ENCODE measurements around the gene SLC39A7.

SLC39A7 gene

DNA sequence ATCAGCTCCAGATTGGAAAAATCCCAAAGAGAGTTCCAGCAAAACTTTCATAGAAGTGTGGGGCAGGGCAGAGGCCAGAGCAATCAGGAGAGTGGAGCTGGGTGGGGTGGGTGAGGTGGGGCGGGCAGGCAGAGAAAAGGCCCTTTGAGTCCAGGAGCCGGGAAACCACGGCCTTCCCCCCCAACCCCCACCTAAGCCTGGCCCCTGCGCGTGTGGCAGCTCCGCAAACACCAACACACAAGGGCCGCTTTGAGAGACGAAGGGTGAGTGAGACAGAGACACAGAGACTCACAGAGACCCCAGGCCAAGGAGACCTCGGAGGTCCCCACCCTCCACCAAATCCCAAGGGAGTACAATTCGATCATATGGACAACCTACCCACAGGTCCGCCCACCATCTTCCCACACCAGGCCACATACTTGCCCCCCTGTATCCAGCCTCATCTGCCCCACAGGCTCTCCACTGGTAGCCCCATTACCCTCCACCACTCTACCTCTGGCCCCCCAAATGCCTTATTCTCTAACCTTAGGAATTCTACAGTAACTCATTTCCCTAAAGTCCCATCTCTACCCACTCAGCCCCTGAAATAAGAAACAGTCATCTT, 10.1 kb upstream of the SLC39A7 start:
- no peaks in the 10 kb centered on the region for H3K9me2 ChIP-seq (replicated peaks; ENCODE audit: control insufficient read depth, low read length)
- no peaks in the 10 kb centered on the region for H3K79me2 ChIP-seq (ENCODE audit: control insufficient read depth, low read length)
- peaks cover 18% of the 10 kb centered on the region for H3K36me3 ChIP-seq (ENCODE audit: control insufficient read depth, low read length)
- no peak overlapping the region for H3K4me3 ChIP-seq (ENCODE audit: low read length)
- H3K4me1 ChIP-seq (ENCODE audit: control insufficient read depth, low read length), result peaks cover 11% of the 10 kb centered on the region
- no peaks in the 10 kb centered on the region for H4K20me1 ChIP-seq (ENCODE audit: control insufficient read depth, insufficient read depth, low read depth, low read length)
- no peaks in the 10 kb centered on the region for H3K9me3 ChIP-seq (ENCODE audit: control insufficient read depth, insufficient read depth, low read length)
- TF ChIP-seq CTCF (IDR thresholded peaks at IDR 0.05; ENCODE audit: low read depth, low read length, poor library complexity, severe bottlenecking) (no peak), EZH2phosphoT487 (IDR thresholded peaks at IDR 0.05; ENCODE audit: borderline replicate concordance, low read length) (no peak)
- no peak overlapping the region for H3K4me2 ChIP-seq (ENCODE audit: low read length)
- peaks cover 30% of the 10 kb centered on the region for H3K27me3 ChIP-seq (ENCODE audit: control insufficient read depth, low read length)
- H3K27ac ChIP-seq (ENCODE audit: low read depth, low read length), result no peak overlapping the region
- H3F3A ChIP-seq (ENCODE audit: control insufficient read depth, insufficient read depth), result no peaks in the 10 kb centered on the region

GRCh38 chr6:33191383-33192104, 9.1 kb upstream of the SLC39A7 start:
- no peak for TF ChIP-seq EZH2phosphoT487 (IDR thresholded peaks at IDR 0.05; ENCODE audit: borderline replicate concordance, low read length)
- no peak for TF ChIP-seq CTCF (IDR thresholded peaks at IDR 0.05; ENCODE audit: low read depth, low read length, poor library complexity, severe bottlenecking)
- Histone ChIP-seq H3K27me3 (ENCODE audit: control insufficient read depth, low read length) (peaks cover 30% of the 10 kb centered on the region), H3K79me2 (ENCODE audit: control insufficient read depth, low read length) (no peaks in the 10 kb centered on the region), H3K27ac (ENCODE audit: low read depth, low read length) (no peak overlapping the region), H3F3A (ENCODE audit: control insufficient read depth, insufficient read depth) (no peaks in the 10 kb centered on the region), H3K9me3 (ENCODE audit: control insufficient read depth, insufficient read depth, low read length) (no peaks in the 10 kb centered on the region), H3K9me2 (replicated peaks; ENCODE audit: control insufficient read depth, low read length) (no peaks in the 10 kb centered on the region), H3K4me1 (ENCODE audit: control insufficient read depth, low read length) (peaks cover 11% of the 10 kb centered on the region), H3K4me3 (ENCODE audit: low read length) (no peak overlapping the region), H3K36me3 (ENCODE audit: control insufficient read depth, low read length) (peaks cover 28% of the 10 kb centered on the region), H4K20me1 (ENCODE audit: control insufficient read depth, insufficient read depth, low read depth, low read length) (no peaks in the 10 kb centered on the region), H3K4me2 (ENCODE audit: low read length) (peak overlapping the region; percentile 14; the same call in 1 of the 2 replicates)

DNA sequence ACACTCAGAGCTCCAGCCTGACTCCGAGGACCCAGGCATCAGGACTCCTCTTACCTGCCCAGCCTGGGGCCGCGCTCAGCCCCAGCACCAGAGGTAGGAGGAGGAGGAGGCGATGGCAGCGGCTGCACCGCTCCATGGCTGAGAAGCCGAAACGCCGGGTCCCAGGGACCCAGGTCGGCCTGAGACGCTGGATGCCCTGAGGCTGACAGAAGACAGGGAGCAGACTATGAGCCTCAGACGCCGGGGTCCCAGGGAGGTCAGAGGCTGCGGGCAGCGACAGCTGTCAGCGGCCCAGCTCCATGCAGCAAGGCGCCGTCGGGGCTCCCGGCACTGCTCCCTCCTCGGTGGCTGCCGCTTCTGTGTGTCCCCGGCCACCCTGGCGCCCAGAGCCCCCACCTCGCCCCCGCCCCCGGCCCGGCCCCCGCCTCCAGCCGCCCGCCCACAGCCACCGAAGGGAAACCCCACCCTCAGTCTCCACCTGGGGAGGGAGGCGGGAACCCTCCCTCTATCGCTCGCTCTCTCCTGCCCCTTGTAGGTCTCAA, 8.5 kb upstream of the SLC39A7 start, which contains the start of gene COL11A2:
COL11A2 (minus strand) TSS at position 363 of the 542 bp plus-strand sequence; CDS start at position 136, 227 bp downstream.
- Histone ChIP-seq H3K4me1 (ENCODE audit: control insufficient read depth, low read length) (peaks cover 12% of the 10 kb centered on the region), H4K20me1 (ENCODE audit: control insufficient read depth, insufficient read depth, low read depth, low read length) (0 out of 2 replicates have a peak, but pooled peaks cover 3% of the 10 kb centered on the region), H3K27ac (ENCODE audit: low read depth, low read length) (no peak within 1 kb of the TSS), H3F3A (ENCODE audit: control insufficient read depth, insufficient read depth) (no peaks in the 10 kb centered on the region), H3K4me3 (ENCODE audit: low read length) (peak within 1 kb of the TSS; percentile 51), H3K79me2 (ENCODE audit: control insufficient read depth, low read length) (no peaks in the 10 kb centered on the region; the same call in 1 of the 2 replicates), H3K27me3 (ENCODE audit: control insufficient read depth, low read length) (peaks cover 25% of the 10 kb centered on the region), H3K4me2 (ENCODE audit: low read length) (peak within 1 kb of the TSS; percentile 65), H3K36me3 (ENCODE audit: control insufficient read depth, low read length) (peaks cover 32% of the 10 kb centered on the region), H3K9me3 (ENCODE audit: control insufficient read depth, insufficient read depth, low read length) (no peaks in the 10 kb centered on the region), H3K9me2 (replicated peaks; ENCODE audit: control insufficient read depth, low read length) (no peaks in the 10 kb centered on the region)
- TF ChIP-seq EZH2phosphoT487 (IDR thresholded peaks at IDR 0.05; ENCODE audit: borderline replicate concordance, low read length), result peak; percentile 93
- no peak for TF ChIP-seq CTCF (IDR thresholded peaks at IDR 0.05; ENCODE audit: low read depth, low read length, poor library complexity, severe bottlenecking)
